Ishikawa (cell line): ENCODE results near the gene OXSR1.

Experiments used
- CEBPB ChIP-seq: IDR thresholded peaks from 2 replicates; pipeline ENCODE4 v1.6.1; 2012
- CREB1 ChIP-seq: IDR thresholded peaks from 2 replicates; pipeline ENCODE4 v1.6.1; 2012; ENCODE audit warnings: low read depth
- EGR1 ChIP-seq: IDR thresholded peaks from 2 replicates; pipeline ENCODE4 v1.6.1; 2012
- EP300 ChIP-seq: IDR thresholded peaks from 2 replicates; pipeline ENCODE4 v1.6.1; 2012; ENCODE audit warnings: borderline replicate concordance
- FOXM1 ChIP-seq: IDR thresholded peaks from 2 replicates; pipeline ENCODE4 v1.6.1; 2012; ENCODE audit warnings: low read depth, borderline replicate concordance
- MAX ChIP-seq: IDR thresholded peaks from 2 replicates; pipeline ENCODE4 v1.6.1; 2012
- NFIC ChIP-seq: IDR thresholded peaks from 2 replicates; pipeline ENCODE4 v1.6.1; 2012
- RAD21 ChIP-seq: IDR thresholded peaks from 2 replicates; pipeline ENCODE4 v1.6.1; 2012; ENCODE audit warnings: low read depth
- REST ChIP-seq: IDR thresholded peaks from 2 replicates; pipeline ENCODE4 v1.6.1; 2012; ENCODE audit warnings: low read depth, mild to moderate bottlenecking
- TAF1 ChIP-seq: IDR thresholded peaks from 2 replicates; pipeline ENCODE4 v1.6.1; 2012; ENCODE audit warnings: low read depth, mild to moderate bottlenecking
- TCF12 ChIP-seq: IDR thresholded peaks from 2 replicates; pipeline ENCODE4 v1.6.1; 2012; ENCODE audit warnings: low read depth
- TEAD4 ChIP-seq: IDR thresholded peaks from 2 replicates; pipeline ENCODE4 v1.6.1; 2012
- USF1 ChIP-seq: IDR thresholded peaks from 2 replicates; pipeline ENCODE4 v1.6.1; 2012
- YY1 ChIP-seq: IDR thresholded peaks from 2 replicates; pipeline ENCODE4 v1.6.1; 2012; ENCODE audit warnings: low read depth
- ZBTB7A ChIP-seq: IDR thresholded peaks from 2 replicates; pipeline ENCODE4 v1.6.1; 2012; ENCODE audit warnings: low read depth

OXSR1 gene

GRCh38 chr3:38264779-38265178 lies 99.4 kb downstream of the OXSR1 start:
- TF ChIP-seq YY1: no peak
- no peak for TF ChIP-seq FOXM1
- TF ChIP-seq CEBPB: no peak

GRCh38 chr3:38265604-38266307 lies 100.4 kb downstream of the OXSR1 start, which contains the start of gene SLC22A13:
SLC22A13 (plus strand) TSS chr3:38265812; CDS start chr3:38265861, 49 bp downstream.
- TF ChIP-seq MAX (no peak), TAF1 (no peak), RAD21 (no peak), USF1 (no peak), FOXM1 (no peak)

GRCh38 chr3:38266810-38267209 lies 101.5 kb downstream of the OXSR1 start:
- TF ChIP-seq YY1: no peak
- TF ChIP-seq ZBTB7A: no peak
- no peak for TF ChIP-seq MAX
- no peak for TF ChIP-seq CEBPB
- no peak for TF ChIP-seq CREB1
- no peak for TF ChIP-seq TCF12
- no peak for TF ChIP-seq EGR1
- no peak for TF ChIP-seq TEAD4
- TF ChIP-seq REST: no peak
- TF ChIP-seq TAF1: no peak
- TF ChIP-seq NFIC: no peak
- no peak for TF ChIP-seq RAD21

- TF ChIP-seq NFIC (no peak), EGR1 (no peak), FOXM1 (no peak), MAX (no peak), TCF12 (no peak), REST (no peak), CEBPB (no peak), USF1 (no peak), EP300 (no peak), TEAD4 (no peak), YY1 (no peak), RAD21 (no peak), ZBTB7A (no peak)
Measured at GRCh38 chr3:38267662-38268061, 102.3 kb downstream of the OXSR1 start.

GRCh38 chr3:38268087-38268486 lies 102.8 kb downstream of the OXSR1 start:
- no peak for TF ChIP-seq CEBPB
- TF ChIP-seq EGR1: no peak
- TF ChIP-seq REST: no peak
- no peak for TF ChIP-seq FOXM1
- no peak for TF ChIP-seq TCF12
- TF ChIP-seq ZBTB7A: no peak
- TF ChIP-seq EP300: no peak
- TF ChIP-seq USF1: no peak
- TF ChIP-seq TAF1: no peak
- no peak for TF ChIP-seq MAX
- no peak for TF ChIP-seq CREB1
- TF ChIP-seq YY1: no peak
- no peak for TF ChIP-seq RAD21
- TF ChIP-seq NFIC: no peak
- no peak for TF ChIP-seq TEAD4
